ENCODE measurements around the gene SMG1.
"Not testable (repeated sequence)": the region's sequence is repeated elsewhere in the genome, so short reads cannot be mapped to it uniquely, and the experiment has no call there.

SMG1 gene

DNA sequence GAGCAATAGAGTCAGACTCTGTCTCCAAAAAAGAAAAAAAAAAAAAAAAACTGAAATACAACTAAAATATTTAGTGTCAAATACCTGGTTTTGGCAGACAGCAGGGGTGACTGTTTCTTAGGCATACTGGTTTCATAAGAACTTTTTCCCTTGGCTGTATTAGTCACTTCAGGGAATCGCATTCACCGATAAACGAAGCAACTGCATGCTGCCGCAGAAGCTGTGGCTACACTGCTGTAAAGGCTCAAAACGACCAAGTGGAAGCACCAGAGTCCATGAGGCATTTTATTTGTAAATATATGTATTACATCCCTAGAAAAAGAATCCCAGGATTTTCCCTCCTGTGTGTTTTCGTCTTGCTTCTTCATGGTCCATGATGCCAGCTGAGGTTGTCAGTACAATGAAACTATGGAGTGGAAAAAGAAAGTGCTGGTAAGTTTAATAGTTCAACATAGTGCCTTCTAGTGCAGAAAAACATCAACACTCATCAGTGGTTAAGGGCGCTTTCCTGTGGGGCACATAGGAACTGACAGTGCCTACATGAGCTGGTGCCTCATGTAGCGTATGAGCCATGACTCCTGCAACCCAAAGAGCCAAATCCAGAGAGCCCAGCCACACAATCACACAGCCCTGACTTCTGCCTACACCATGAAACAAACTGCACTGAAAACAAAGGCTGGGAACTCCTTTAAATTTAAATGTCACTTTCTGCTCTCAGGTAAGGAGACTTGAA lies 143.3 kb downstream of the SMG1 start:
- Histone ChIP-seq H3K27ac (ENCODE audit: low read length) (no peak overlapping the region), H3K36me3 (ENCODE audit: insufficient read depth, low read length) (peaks cover 56% of the 10 kb centered on the region), H3K4me2 (ENCODE audit: insufficient read depth, low read length) (no peak overlapping the region; the same call in 1 of the 2 replicates), H3K9ac (ENCODE audit: low read depth, low read length) (no peak overlapping the region), H3K4me1 (ENCODE audit: insufficient read depth, low read length) (peaks cover 30% of the 10 kb centered on the region), H3K9me3 (ENCODE audit: insufficient read depth, low read length, severe bottlenecking) (no peaks in the 10 kb centered on the region), H3K79me2 (ENCODE audit: insufficient read depth, low read length) (peaks cover 52% of the 10 kb centered on the region), H4K20me1 (ENCODE audit: insufficient read depth, low read length) (peaks cover 54% of the 10 kb centered on the region), H3K27me3 (ENCODE audit: insufficient read depth, low read length, poor library complexity) (no peaks in the 10 kb centered on the region), H2AFZ (ENCODE audit: low read depth, low read length) (no peak overlapping the region), H3K4me3 (ENCODE audit: low read depth in 1 of 2, low read length in 2 of 2) (no peak overlapping the region)
- ATAC-seq (ENCODE audit: insufficient read depth, low read depth) (no peak), DNase-seq (no peak)
- no peak for TF ChIP-seq EZH2 (IDR thresholded peaks at IDR 0.05; ENCODE audit: borderline replicate concordance, low read depth, low read length, severe bottlenecking)
- TF ChIP-seq, protein P1, sequence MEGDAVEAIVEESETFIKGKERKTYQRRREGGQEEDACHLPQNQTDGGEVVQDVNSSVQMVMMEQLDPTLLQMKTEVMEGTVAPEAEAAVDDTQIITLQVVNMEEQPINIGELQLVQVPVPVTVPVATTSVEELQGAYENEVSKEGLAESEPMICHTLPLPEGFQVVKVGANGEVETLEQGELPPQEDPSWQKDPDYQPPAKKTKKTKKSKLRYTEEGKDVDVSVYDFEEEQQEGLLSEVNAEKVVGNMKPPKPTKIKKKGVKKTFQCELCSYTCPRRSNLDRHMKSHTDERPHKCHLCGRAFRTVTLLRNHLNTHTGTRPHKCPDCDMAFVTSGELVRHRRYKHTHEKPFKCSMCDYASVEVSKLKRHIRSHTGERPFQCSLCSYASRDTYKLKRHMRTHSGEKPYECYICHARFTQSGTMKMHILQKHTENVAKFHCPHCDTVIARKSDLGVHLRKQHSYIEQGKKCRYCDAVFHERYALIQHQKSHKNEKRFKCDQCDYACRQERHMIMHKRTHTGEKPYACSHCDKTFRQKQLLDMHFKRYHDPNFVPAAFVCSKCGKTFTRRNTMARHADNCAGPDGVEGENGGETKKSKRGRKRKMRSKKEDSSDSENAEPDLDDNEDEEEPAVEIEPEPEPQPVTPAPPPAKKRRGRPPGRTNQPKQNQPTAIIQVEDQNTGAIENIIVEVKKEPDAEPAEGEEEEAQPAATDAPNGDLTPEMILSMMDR (IDR thresholded peaks at IDR 0.05; ENCODE audit: borderline replicate concordance, extremely low read depth, low read length, poor library complexity, severe bottlenecking) = no peak

DNA sequence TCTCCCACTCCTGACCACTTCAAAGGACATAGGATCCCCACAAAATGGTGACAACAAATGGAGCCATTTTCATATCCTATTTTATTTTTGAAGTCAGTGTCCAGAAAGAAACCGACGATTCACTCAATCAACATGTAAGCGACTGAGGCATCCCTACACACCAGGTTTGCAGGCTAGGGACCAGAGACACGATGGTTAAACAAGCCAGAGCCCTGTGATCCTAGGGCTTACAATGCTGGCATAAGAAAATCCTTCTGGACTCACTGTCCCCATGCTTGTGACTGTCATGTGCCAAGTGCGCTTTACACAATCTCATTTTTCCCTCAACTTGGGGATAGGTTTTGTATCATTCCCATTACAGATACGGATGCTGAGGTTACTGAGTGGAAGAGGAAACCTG lies 145.0 kb downstream of the SMG1 start:
- not testable (repeated sequence) for H3K9me3 ChIP-seq (ENCODE audit: insufficient read depth, low read length, severe bottlenecking); H3K9ac ChIP-seq (ENCODE audit: low read depth, low read length); H3K27me3 ChIP-seq (ENCODE audit: insufficient read depth, low read length, poor library complexity); H3K4me3 ChIP-seq (ENCODE audit: low read depth in 1 of 2, low read length in 2 of 2); H3K27ac ChIP-seq (ENCODE audit: low read length); H3K4me2 ChIP-seq (ENCODE audit: insufficient read depth, low read length); DNase-seq; H2AFZ ChIP-seq (ENCODE audit: low read depth, low read length)
- peak; percentile 20; the same call in 1 of the 3 replicates for ATAC-seq (ENCODE audit: insufficient read depth, low read depth)
- Histone ChIP-seq H4K20me1 (ENCODE audit: insufficient read depth, low read length) (peaks cover 38% of the 10 kb centered on the region), H3K4me1 (ENCODE audit: insufficient read depth, low read length) (peaks cover 13% of the 10 kb centered on the region), H3K79me2 (ENCODE audit: insufficient read depth, low read length) (peaks cover 36% of the 10 kb centered on the region), H3K36me3 (ENCODE audit: insufficient read depth, low read length) (peaks cover 40% of the 10 kb centered on the region)

DNA sequence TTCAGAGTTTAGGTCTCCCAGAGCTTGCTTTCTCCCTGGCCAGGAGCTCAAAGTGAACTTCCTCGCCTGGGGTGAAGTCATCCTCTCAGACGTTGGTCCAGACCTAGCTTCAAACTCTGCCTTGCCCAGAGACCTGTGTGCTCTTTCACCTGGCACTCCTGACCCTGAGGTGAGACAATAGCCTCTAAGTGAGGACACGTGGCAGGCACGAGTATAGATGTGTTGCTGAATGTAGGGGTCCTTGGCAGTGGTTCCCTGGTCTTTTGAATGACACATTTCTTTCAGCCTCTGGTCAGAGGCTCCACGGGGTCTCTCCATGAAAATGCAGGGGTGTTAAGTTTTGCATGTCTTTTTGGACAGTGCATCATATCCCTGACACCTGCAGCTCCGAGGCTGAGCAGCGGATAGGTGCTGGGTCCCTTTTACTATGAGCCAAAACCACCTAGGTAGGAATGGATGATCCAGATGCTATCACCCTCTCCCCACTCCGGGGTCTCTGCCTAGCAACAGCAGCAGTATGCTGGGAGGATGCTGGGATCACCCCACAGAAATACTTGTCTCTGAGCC lies 145.7 kb downstream of the SMG1 start:
- Histone ChIP-seq H4K20me1 (ENCODE audit: insufficient read depth, low read length) (peaks cover 31% of the 10 kb centered on the region), H3K79me2 (ENCODE audit: insufficient read depth, low read length) (peaks cover 29% of the 10 kb centered on the region), H3K36me3 (ENCODE audit: insufficient read depth, low read length) (peaks cover 33% of the 10 kb centered on the region)
- H3K4me3 ChIP-seq (ENCODE audit: low read depth in 1 of 2, low read length in 2 of 2); H3K9me3 ChIP-seq (ENCODE audit: insufficient read depth, low read length, severe bottlenecking); DNase-seq; H2AFZ ChIP-seq (ENCODE audit: low read depth, low read length); H3K4me1 ChIP-seq (ENCODE audit: insufficient read depth, low read length); H3K27me3 ChIP-seq (ENCODE audit: insufficient read depth, low read length, poor library complexity); H3K27ac ChIP-seq (ENCODE audit: low read length); H3K4me2 ChIP-seq (ENCODE audit: insufficient read depth, low read length); H3K9ac ChIP-seq (ENCODE audit: low read depth, low read length): not testable (repeated sequence)
- ATAC-seq (ENCODE audit: insufficient read depth, low read depth) = peak; percentile 44; the same call in 2 of the 3 replicates

DNA sequence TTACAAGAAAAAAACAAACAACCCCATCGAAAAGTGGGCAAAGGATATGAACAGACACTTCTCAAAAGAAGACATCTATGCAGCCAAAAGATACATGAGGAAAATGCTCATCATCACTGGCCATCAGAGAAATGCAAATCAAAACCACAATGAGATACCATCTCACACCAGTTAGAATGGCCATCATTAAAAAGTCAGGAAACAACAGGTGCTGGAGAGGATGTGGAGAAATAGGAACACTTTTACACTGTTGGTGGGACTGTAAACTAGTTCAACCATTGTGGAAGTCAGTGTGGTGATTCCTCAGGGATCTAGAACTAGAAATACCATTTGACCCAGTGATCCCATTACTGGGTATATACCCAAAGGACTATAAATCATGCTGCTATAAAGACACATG lies 148.5 kb downstream of the SMG1 start:
- H3K9me3 ChIP-seq (ENCODE audit: insufficient read depth, low read length, severe bottlenecking); H3K27ac ChIP-seq (ENCODE audit: low read length); H4K20me1 ChIP-seq (ENCODE audit: insufficient read depth, low read length); DNase-seq; H3K4me1 ChIP-seq (ENCODE audit: insufficient read depth, low read length); ATAC-seq (ENCODE audit: insufficient read depth, low read depth); H3K9ac ChIP-seq (ENCODE audit: low read depth, low read length); H3K4me2 ChIP-seq (ENCODE audit: insufficient read depth, low read length); H3K79me2 ChIP-seq (ENCODE audit: insufficient read depth, low read length); H3K36me3 ChIP-seq (ENCODE audit: insufficient read depth, low read length); H3K27me3 ChIP-seq (ENCODE audit: insufficient read depth, low read length, poor library complexity); H3K4me3 ChIP-seq (ENCODE audit: low read depth in 1 of 2, low read length in 2 of 2); H2AFZ ChIP-seq (ENCODE audit: low read depth, low read length): not testable (repeated sequence)

DNA sequence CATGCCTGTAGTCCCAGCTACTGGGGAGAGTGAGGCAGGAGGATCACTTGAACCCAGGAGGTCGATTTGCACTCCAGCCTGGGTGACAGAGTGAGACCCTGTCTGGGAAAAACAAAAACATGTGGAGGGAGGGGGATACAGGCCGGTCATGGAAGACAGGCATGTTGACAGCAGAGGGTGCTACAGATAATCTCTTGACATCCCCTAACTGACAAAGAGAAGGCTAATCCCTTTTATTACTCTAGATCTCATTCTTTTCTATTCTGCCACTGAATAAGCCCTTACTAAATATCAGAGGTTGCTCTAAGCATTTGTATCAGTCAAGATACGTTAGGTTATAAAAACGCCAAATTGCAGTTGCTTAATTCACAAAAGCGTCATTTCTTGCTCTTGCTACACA lies 149.9 kb downstream of the SMG1 start:
- H3K36me3 ChIP-seq (ENCODE audit: insufficient read depth, low read length); H3K4me2 ChIP-seq (ENCODE audit: insufficient read depth, low read length); H3K27me3 ChIP-seq (ENCODE audit: insufficient read depth, low read length, poor library complexity); ATAC-seq (ENCODE audit: insufficient read depth, low read depth); H3K9me3 ChIP-seq (ENCODE audit: insufficient read depth, low read length, severe bottlenecking); H3K9ac ChIP-seq (ENCODE audit: low read depth, low read length); H3K4me1 ChIP-seq (ENCODE audit: insufficient read depth, low read length); H3K27ac ChIP-seq (ENCODE audit: low read length); H3K79me2 ChIP-seq (ENCODE audit: insufficient read depth, low read length); DNase-seq; H4K20me1 ChIP-seq (ENCODE audit: insufficient read depth, low read length); H2AFZ ChIP-seq (ENCODE audit: low read depth, low read length); H3K4me3 ChIP-seq (ENCODE audit: low read depth in 1 of 2, low read length in 2 of 2): not testable (repeated sequence)

DNA sequence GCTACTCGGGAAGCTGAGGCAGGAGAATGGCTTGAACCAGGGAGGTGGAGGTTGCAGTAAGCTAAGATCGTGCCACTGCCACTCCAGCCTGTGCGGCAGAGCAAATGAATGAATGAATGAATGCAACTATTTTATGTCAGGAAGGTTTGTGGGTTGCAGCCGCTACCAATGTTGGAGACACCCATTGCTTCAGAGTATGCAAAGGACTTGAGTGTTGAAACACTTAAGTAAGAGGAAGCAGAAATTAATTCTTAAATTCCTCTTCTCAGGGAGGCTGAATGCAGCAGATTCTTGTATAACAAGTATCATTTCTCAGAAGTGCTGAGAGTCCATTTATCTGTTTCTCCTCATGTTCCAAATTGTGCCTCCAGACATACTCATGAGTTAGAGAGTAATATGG lies 151.6 kb downstream of the SMG1 start:
- not testable (repeated sequence) for H3K9ac ChIP-seq (ENCODE audit: low read depth, low read length); H3K4me2 ChIP-seq (ENCODE audit: insufficient read depth, low read length); H3K4me3 ChIP-seq (ENCODE audit: low read depth in 1 of 2, low read length in 2 of 2); H3K79me2 ChIP-seq (ENCODE audit: insufficient read depth, low read length); H3K27me3 ChIP-seq (ENCODE audit: insufficient read depth, low read length, poor library complexity); ATAC-seq (ENCODE audit: insufficient read depth, low read depth); H4K20me1 ChIP-seq (ENCODE audit: insufficient read depth, low read length); H3K4me1 ChIP-seq (ENCODE audit: insufficient read depth, low read length); H2AFZ ChIP-seq (ENCODE audit: low read depth, low read length); DNase-seq; H3K36me3 ChIP-seq (ENCODE audit: insufficient read depth, low read length); H3K27ac ChIP-seq (ENCODE audit: low read length); H3K9me3 ChIP-seq (ENCODE audit: insufficient read depth, low read length, severe bottlenecking)

DNA sequence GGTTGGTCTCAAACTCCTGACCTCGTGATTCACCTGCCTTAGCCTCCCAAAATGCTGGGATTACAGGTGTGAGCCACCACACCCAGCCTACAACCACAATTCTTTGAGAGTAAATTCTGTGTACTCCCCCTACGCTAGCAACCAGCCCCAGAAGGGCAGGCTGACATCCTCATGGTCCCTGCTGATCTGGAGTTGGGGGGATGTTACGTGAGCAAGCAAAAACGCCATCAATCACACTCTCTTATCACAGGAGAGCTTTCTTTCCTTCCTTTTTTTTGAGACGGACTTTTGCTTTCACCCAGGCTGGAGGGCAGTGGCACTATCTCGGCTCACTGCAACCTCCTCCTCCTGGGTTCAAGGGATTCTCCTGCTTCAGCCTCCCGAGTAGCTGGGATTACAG lies 154.0 kb downstream of the SMG1 start:
- not testable (repeated sequence) for H3K27ac ChIP-seq (ENCODE audit: low read length); H3K4me3 ChIP-seq (ENCODE audit: low read depth in 1 of 2, low read length in 2 of 2); H3K27me3 ChIP-seq (ENCODE audit: insufficient read depth, low read length, poor library complexity); DNase-seq; ATAC-seq (ENCODE audit: insufficient read depth, low read depth); H3K36me3 ChIP-seq (ENCODE audit: insufficient read depth, low read length); H2AFZ ChIP-seq (ENCODE audit: low read depth, low read length); H3K79me2 ChIP-seq (ENCODE audit: insufficient read depth, low read length); H3K9ac ChIP-seq (ENCODE audit: low read depth, low read length); H3K9me3 ChIP-seq (ENCODE audit: insufficient read depth, low read length, severe bottlenecking); H4K20me1 ChIP-seq (ENCODE audit: insufficient read depth, low read length); H3K4me1 ChIP-seq (ENCODE audit: insufficient read depth, low read length); H3K4me2 ChIP-seq (ENCODE audit: insufficient read depth, low read length)

All from DND-41 (cell line).